Measurements from ENCODE around the gene OR52B6.
A peak's percentile ranks its signal among the peaks of the same experiment; 100 is the strongest.
"Not testable (repeated sequence)": the region's sequence is repeated elsewhere in the genome, so short reads cannot be mapped to it uniquely, and the experiment has no call there.

Gene OR52B6

DNA sequence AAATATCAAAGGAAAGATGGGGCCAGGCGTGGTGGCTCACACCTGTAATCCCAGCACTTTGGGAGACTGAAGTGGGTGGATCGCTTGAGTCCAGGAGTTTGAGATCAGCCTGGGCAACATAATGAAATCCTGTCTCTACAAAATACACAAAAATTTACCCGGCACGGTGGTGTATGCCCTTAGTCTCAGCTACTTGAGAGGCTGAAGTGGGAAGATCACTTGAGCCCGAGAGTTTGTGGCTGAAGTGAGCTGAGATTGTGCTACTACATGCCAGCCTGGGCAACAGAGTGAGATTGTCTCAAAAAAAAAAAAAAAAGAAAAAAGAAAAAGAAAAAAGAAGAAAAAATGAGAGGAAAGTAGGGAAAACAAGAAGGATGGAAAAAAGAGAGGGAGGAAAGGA, 11.9 kb downstream of the OR52B6 start:
- H3K4me3 ChIP-seq (ENCODE audit: control insufficient read depth, low read depth, low read length), result no peak overlapping the region
- no peak for DNase-seq (ENCODE audit: low read depth)
- TF ChIP-seq, protein P1, sequence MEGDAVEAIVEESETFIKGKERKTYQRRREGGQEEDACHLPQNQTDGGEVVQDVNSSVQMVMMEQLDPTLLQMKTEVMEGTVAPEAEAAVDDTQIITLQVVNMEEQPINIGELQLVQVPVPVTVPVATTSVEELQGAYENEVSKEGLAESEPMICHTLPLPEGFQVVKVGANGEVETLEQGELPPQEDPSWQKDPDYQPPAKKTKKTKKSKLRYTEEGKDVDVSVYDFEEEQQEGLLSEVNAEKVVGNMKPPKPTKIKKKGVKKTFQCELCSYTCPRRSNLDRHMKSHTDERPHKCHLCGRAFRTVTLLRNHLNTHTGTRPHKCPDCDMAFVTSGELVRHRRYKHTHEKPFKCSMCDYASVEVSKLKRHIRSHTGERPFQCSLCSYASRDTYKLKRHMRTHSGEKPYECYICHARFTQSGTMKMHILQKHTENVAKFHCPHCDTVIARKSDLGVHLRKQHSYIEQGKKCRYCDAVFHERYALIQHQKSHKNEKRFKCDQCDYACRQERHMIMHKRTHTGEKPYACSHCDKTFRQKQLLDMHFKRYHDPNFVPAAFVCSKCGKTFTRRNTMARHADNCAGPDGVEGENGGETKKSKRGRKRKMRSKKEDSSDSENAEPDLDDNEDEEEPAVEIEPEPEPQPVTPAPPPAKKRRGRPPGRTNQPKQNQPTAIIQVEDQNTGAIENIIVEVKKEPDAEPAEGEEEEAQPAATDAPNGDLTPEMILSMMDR (IDR thresholded peaks at IDR 0.05; ENCODE audit: control insufficient read depth, insufficient read depth, low read depth, low read length, missing control alignments), result no peak

DNA sequence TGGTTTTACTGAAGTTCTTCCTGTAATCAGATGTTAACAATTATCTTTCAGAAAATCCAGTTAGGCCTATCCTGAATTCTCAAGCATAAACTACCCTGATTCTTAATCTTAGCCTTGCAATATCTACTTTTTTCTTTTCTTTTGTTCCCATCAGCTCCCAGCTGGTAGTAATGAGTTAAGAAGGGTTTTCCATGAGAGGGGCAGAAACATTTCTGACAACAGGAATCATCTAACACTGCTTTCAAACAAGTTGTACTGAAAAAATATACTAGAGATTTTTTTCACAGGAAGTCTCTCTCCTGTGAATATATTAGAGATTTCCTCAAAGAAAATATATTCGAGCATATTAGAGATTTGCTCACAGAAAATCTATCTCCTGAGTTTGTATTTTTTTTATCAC, 12.5 kb downstream of the OR52B6 start:
- DNase-seq (ENCODE audit: low read depth), result no peak
- TF ChIP-seq, protein P1 (IDR thresholded peaks at IDR 0.05; ENCODE audit: control insufficient read depth, insufficient read depth, low read depth, low read length, missing control alignments), result no peak
- H3K4me3 ChIP-seq (ENCODE audit: control insufficient read depth, low read depth, low read length), result no peak overlapping the region

DNA sequence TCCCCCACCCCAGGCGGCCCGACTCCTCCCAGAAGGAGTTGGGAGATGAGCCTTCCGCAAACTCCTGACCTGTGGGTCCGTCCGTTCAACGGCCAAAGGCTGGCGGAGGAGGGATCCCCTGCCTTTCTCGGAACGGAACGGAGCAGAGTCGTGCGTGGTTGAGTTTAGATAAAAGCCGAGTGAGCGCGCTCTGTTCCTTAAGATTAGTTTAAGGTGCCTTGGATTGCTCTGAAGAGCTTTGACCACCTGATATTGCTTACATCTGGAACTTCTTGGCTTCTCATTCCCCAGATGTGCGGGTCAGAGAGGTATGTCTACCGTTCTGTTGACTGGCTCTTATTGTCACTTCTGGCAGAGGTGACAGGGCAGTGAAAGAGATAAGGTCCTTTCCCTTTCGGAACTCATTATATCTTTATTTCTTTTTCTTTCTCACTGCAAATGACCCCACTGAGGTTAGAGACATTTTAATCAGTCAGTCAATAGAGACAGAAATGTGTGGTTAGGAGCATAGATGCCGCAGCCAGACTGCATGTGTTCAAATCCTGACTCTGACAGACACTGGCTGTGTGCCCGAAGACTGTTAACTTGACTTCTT, 16.0 kb downstream of the OR52B6 start, which contains the start of gene TRIM6:
TSS of gene TRIM6 (plus strand) at position 31 of the 595 bp plus-strand sequence. CDS start at position 292, 261 bp downstream.
- H3K4me3 ChIP-seq (ENCODE audit: control insufficient read depth, low read depth, low read length), result peak within 1 kb of the TSS; percentile 55
- TF ChIP-seq, protein P1 (IDR thresholded peaks at IDR 0.05; ENCODE audit: control insufficient read depth, insufficient read depth, low read depth, low read length, missing control alignments), result no peak
- no peak for DNase-seq (ENCODE audit: low read depth)

DNA sequence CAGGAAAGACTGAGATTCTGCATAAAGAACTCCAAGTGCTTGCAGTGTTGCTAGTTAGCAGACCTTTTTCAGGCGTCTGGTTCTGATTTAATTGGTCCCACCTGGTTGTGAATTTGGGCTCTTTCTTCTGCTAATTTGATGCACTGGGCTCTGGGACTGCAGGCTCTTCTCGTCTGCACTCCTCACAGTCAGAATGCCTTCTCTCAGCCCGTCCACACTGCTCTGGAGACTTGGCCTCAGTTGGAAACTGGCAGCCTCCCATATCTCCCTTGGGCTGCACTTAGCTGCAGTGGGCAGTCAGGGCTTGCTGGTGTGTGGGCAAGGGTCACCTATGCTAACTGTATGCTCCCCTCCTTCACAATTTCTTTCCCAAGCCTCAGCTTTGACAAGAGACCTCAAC, 17.3 kb downstream of the OR52B6 start:
- DNase-seq (ENCODE audit: low read depth), result no peak
- TF ChIP-seq, protein P1 (IDR thresholded peaks at IDR 0.05; ENCODE audit: control insufficient read depth, insufficient read depth, low read depth, low read length, missing control alignments), result no peak
- no peak overlapping the region for H3K4me3 ChIP-seq (ENCODE audit: control insufficient read depth, low read depth, low read length)

DNA sequence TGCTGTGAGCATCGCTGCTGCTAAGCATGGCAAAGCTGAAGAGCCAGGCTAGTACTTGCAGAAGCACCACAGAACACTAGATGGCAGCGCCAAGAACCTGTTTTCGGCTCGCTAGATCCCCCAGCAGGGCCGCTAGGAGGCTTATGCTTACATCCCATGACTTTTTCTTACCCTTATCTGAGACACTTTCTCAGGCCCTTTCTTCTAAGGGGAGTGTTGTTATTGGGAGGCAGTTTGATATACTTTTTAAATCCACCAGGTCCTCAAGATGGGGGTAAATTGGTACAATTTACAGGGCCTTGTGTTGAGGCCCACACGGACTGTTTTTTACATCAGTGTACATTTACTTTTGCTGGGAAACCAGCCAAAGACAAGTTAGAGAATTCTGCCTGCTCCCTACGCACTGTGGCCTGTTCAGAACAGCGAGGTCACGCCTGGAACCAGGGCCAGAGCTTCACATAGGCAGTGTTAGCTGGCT, 19.7 kb downstream of the OR52B6 start:
- peak; percentile 64 for DNase-seq (ENCODE audit: low read depth)
- TF ChIP-seq, protein P1 (IDR thresholded peaks at IDR 0.05; ENCODE audit: control insufficient read depth, insufficient read depth, low read depth, low read length, missing control alignments), result peak; percentile 89
- H3K4me3 ChIP-seq (ENCODE audit: control insufficient read depth, low read depth, low read length), result no peak overlapping the region

DNA sequence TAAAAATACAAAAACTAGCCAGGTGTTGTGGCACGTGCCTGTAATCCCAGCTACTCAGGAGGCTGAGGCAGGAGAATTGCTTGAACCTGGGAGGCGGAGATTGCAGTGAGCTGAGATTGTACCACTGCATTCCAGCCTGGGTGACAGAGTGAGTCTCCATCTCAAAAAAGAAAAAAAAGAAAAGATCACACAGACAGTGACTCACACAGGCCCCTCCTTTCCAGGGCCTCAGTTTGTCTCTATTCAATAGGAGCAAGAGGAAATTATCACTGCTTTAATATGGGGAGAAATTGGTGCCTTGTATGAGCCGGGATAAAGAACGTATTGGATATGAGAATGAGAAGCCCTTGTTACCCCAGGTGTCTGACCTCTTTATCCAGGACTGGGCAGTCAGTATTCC, 22.1 kb downstream of the OR52B6 start:
- not testable (repeated sequence) for H3K4me3 ChIP-seq (ENCODE audit: control insufficient read depth, low read depth, low read length); DNase-seq (ENCODE audit: low read depth)

DNA sequence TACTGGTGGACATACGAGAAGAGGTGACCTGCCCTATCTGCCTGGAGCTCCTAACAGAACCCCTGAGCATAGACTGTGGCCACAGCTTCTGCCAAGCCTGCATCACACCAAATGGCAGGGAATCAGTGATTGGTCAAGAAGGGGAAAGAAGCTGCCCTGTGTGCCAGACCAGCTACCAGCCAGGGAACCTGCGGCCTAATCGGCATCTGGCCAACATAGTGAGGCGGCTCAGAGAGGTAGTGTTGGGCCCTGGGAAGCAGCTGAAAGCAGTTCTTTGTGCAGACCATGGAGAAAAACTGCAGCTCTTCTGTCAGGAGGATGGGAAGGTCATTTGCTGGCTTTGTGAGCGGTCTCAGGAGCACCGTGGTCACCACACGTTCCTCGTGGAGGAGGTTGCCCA, 22.6 kb downstream of the OR52B6 start:
- H3K4me3 ChIP-seq (ENCODE audit: control insufficient read depth, low read depth, low read length), result no peak overlapping the region
- DNase-seq (ENCODE audit: low read depth), result no peak
- TF ChIP-seq, protein P1 (IDR thresholded peaks at IDR 0.05; ENCODE audit: control insufficient read depth, insufficient read depth, low read depth, low read length, missing control alignments), result no peak

All from AG09309 (cell line).